K562 (cell line): ENCODE results near the gene TLR5. TPM values are rescaled to one million over a fixed set of nuclear protein-coding genes. Genes with fewer than 3 reads are reported as not detected.

ENCODE experiments used
- ATF7 ChIP-seq: fragments of 450-650 bp; IDR thresholded peaks from 2 replicates; pipeline ENCODE4 v1.7.1; 2014; ENCODE audit warnings: mild to moderate bottlenecking, moderate library complexity
- C11orf30 ChIP-seq: fragments of 450-650 bp; IDR thresholded peaks from 2 replicates; pipeline ENCODE4 v1.6.1; 2016; ENCODE audit warnings: low read depth, mild to moderate bottlenecking
- EP400 ChIP-seq: fragments of 450-650 bp; IDR thresholded peaks from 2 replicates; pipeline ENCODE4 v1.6.1; 2017; ENCODE audit warnings: antibody characterized with exemption, mild to moderate bottlenecking, moderate library complexity
- ERF ChIP-seq: fragments of 450-650 bp; formaldehyde crosslinking; IDR thresholded peaks from 2 replicates; pipeline ENCODE4 v1.4.0; 2020; ENCODE audit warnings: mild to moderate bottlenecking, mixed read lengths
- HDGF ChIP-seq: fragments of 450-650 bp; IDR thresholded peaks from 2 replicates; pipeline ENCODE4 v1.6.1; 2016
- NBN ChIP-seq: fragments of 450-650 bp; IDR thresholded peaks from 2 replicates; pipeline ENCODE4 v1.6.1; 2016; ENCODE audit warnings: low read depth, mild to moderate bottlenecking
- NR2F6 ChIP-seq: fragments of 450-650 bp; formaldehyde crosslinking; IDR thresholded peaks from 2 replicates; pipeline ENCODE4 v1.4.0; 2020; ENCODE audit warnings: mild to moderate bottlenecking
- PML ChIP-seq: IDR thresholded peaks from 2 replicates; pipeline ENCODE4 v1.6.1; 2012; ENCODE audit warnings: low read length, inconsistent platforms
- RBFOX2 ChIP-seq: fragments of 200-400 bp; formaldehyde crosslinking; IDR thresholded peaks from 2 replicates; pipeline ENCODE4 v1.6.1; 2017; ENCODE audit warnings: low read depth, mild to moderate bottlenecking, low read length, moderate library complexity
- RBM17 ChIP-seq: fragments of 200-400 bp; formaldehyde crosslinking; IDR thresholded peaks from 2 replicates; pipeline ENCODE4 v1.6.1; 2017; ENCODE audit warnings: low read depth, mild to moderate bottlenecking, low read length, borderline replicate concordance
- SETDB1 ChIP-seq: IDR thresholded peaks from one replicate; pipeline ENCODE4 v1.6.1; 2012; ENCODE audit warnings: low read length, control low read depth, inconsistent platforms
- ZBED1 ChIP-seq: IDR thresholded peaks from 2 replicates; pipeline ENCODE4 v1.6.1; 2014
- ZC3H8 ChIP-seq: fragments of 450-650 bp; IDR thresholded peaks from 2 replicates; pipeline ENCODE4 v1.6.1; 2017
- ZFP30 ChIP-seq: fragments of 250-450 bp; sonication (Bioruptor Pico); IDR thresholded peaks from 2 replicates; pipeline ENCODE4 v1.8.0; 2022; ENCODE audit warnings: moderate library complexity, mild to moderate bottlenecking, inconsistent platforms, borderline replicate concordance
- ZNF175 ChIP-seq: fragments of 200-800 bp; sonication (Bioruptor generic); IDR thresholded peaks from 2 replicates; pipeline ENCODE4 v1.6.1; 2016; ENCODE audit warnings: low read depth, mild to moderate bottlenecking, missing genetic modification characterization, missing compliant biosample characterization
- ZNF217 ChIP-seq: sonication (generic); formaldehyde crosslinking; IDR thresholded peaks from 2 replicates; pipeline ENCODE4 v1.8.0; 2022; ENCODE audit warnings: mild to moderate bottlenecking, missing genetic modification reagents
- ZNF695 ChIP-seq: fragments of 450-650 bp; formaldehyde crosslinking; IDR thresholded peaks from 2 replicates; pipeline ENCODE4 v1.4.0; 2020; ENCODE audit warnings: mild to moderate bottlenecking, moderate library complexity
- ZNF707 ChIP-seq: fragments of 250-450 bp; sonication (Bioruptor Pico); conservative IDR thresholded peaks from 2 replicates; pipeline ENCODE4 v1.8.0; 2022; ENCODE audit warnings: inconsistent platforms, mild to moderate bottlenecking, moderate library complexity
- ZNF785 ChIP-seq: fragments of 250-450 bp; sonication (Bioruptor Pico); IDR thresholded peaks from 2 replicates; pipeline ENCODE4 v1.4.0; 2020; ENCODE audit warnings: mild to moderate bottlenecking
- polyA plus RNA-seq, 8 experiments: library from polyadenylated mRNA; depleted of rRNA in 4 of 8; stranded (reverse) in 5 of 8; unstranded in 3 of 8; fragments of >200 nt; fragmentation: Nextera tagmentation in 2 of 8; fragmentation: Illumina TruSeq in 1 of 8; extraction: Ambion mirVana in 2 of 8; extraction: Trizol in 1 of 8; gene quantifications; 2 replicates each; pipeline versions ENCODE4 v1.2.1 to v1.2.3, GENCODE V29; 2011 to 2014; ENCODE audit warnings: inconsistent platforms in 1 of 8, missing spikeins in 1 of 8
- total RNA-seq, 7 experiments: library from RNA; depleted of rRNA in 6 of 7; stranded (reverse); fragments of >200 nt in 6 of 7; fragmentation: Illumina TruSeq in 2 of 7; extraction: Trizol in 2 of 7; gene quantifications; 2 replicates each; pipeline versions ENCODE4 v1.2.1 to v1.2.3, GENCODE V29; 2011 to 2021; ENCODE audit warnings: low replicate concordance in 1 of 7
- TF ChIP-seq, protein P1 (sequence below): fragments of 450-650 bp; IDR thresholded peaks from 2 replicates; pipeline ENCODE4 v1.6.1; 2016
- TF ChIP-seq, protein P2 (sequence below): sonication (generic); formaldehyde crosslinking; IDR thresholded peaks from 2 replicates; pipeline ENCODE4 v1.4.0; 2020; ENCODE audit warnings: mild to moderate bottlenecking, missing genetic modification reagents
- TF ChIP-seq, protein P3 (sequence below), 2 experiments: fragments of 450-650 bp; conservative IDR thresholded peaks; 2 replicates each; pipeline ENCODE4 v1.6.1; 2017; ENCODE audit warnings: mild to moderate bottlenecking in 2 of 2, moderate library complexity in 2 of 2
- TF ChIP-seq, protein P4 (sequence below), 2 experiments: IDR thresholded peaks in 1 of 2; conservative IDR thresholded peaks in 1 of 2; 2 replicates each; pipeline ENCODE4 v1.6.1; 2016; ENCODE audit warnings: low read depth in 2 of 2, mild to moderate bottlenecking in 1 of 2, missing compliant biosample characterization in 1 of 2, missing genetic modification characterization in 1 of 2, moderate library complexity in 1 of 2

The TLR5 gene
- total and polyA plus RNA-seq, 9 of the 15 experiments (the other 6 are each of a cell fraction or from before 2014, with no cell fraction given) = 0.93 to 7.4 (median 1.9) TPM

DNA sequence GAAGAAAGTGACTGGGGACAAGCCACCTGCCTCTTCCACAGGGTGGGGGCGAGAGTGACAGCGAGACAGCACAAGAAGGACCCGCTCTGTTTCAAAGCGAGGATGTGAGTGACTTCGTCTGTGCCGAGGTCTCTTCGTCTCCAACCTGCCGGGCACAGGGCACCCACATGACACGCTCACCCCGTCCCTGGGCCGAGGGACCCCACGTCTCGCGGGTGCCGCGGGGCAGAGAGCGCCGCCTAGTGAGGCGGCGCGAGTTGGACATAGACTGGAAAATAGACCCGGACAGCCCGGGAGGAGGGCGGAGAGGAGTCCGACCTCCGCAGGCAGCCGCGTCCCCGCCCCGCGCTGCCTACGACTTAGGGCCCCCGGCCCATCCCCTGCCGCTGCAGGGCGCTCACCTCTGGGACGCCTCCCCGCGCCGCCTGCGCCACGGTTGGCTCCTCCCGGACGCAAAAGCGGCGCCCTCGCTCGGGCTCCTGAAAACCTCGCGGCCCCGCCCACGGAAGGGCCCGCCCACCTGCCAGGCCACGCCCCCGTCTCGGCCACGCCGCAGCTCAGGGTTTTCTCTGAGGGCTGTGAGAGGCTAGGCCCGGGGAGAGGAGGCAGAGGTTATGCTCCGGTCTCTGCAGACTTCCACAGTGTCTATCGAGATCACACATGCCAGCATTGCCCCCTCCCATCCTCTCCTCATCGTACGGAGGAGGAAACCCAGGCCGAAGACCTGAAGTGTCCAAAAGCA is at the start of gene TLR5 (continued):
- no peak for TF ChIP-seq NR2F6 (CRISPR knock-in tag)
- TF ChIP-seq ZNF785 = no peak
- TF ChIP-seq ZC3H8 = no peak; the same call in 1 of the 2 replicates
- TF ChIP-seq RBFOX2 = peak; percentile 87
- TF ChIP-seq SETDB1 = no peak
- no peak for TF ChIP-seq RBM17
- peak; percentile 58; the same call in 1 of the 2 replicates for TF ChIP-seq EP400
- TF ChIP-seq, protein P1, sequence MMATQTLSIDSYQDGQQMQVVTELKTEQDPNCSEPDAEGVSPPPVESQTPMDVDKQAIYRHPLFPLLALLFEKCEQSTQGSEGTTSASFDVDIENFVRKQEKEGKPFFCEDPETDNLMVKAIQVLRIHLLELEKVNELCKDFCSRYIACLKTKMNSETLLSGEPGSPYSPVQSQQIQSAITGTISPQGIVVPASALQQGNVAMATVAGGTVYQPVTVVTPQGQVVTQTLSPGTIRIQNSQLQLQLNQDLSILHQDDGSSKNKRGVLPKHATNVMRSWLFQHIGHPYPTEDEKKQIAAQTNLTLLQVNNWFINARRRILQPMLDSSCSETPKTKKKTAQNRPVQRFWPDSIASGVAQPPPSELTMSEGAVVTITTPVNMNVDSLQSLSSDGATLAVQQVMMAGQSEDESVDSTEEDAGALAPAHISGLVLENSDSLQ = peak; percentile 66
- TF ChIP-seq, protein P2, sequence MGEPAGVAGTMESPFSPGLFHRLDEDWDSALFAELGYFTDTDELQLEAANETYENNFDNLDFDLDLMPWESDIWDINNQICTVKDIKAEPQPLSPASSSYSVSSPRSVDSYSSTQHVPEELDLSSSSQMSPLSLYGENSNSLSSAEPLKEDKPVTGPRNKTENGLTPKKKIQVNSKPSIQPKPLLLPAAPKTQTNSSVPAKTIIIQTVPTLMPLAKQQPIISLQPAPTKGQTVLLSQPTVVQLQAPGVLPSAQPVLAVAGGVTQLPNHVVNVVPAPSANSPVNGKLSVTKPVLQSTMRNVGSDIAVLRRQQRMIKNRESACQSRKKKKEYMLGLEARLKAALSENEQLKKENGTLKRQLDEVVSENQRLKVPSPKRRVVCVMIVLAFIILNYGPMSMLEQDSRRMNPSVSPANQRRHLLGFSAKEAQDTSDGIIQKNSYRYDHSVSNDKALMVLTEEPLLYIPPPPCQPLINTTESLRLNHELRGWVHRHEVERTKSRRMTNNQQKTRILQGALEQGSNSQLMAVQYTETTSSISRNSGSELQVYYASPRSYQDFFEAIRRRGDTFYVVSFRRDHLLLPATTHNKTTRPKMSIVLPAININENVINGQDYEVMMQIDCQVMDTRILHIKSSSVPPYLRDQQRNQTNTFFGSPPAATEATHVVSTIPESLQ = peak; percentile 97
- TF ChIP-seq, protein P3, sequence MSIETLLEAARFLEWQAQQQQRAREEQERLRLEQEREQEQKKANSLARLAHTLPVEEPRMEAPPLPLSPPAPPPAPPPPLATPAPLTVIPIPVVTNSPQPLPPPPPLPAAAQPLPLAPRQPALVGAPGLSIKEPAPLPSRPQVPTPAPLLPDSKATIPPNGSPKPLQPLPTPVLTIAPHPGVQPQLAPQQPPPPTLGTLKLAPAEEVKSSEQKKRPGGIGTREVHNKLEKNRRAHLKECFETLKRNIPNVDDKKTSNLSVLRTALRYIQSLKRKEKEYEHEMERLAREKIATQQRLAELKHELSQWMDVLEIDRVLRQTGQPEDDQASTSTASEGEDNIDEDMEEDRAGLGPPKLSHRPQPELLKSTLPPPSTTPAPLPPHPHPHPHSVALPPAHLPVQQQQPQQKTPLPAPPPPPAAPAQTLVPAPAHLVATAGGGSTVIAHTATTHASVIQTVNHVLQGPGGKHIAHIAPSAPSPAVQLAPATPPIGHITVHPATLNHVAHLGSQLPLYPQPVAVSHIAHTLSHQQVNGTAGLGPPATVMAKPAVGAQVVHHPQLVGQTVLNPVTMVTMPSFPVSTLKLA (conservative IDR thresholded peaks at IDR 0.05) = peak; percentile 43 to 70
- TF ChIP-seq ZBED1 = no peak
- TF ChIP-seq C11orf30 = no peak
- no peak for TF ChIP-seq ZNF695
- no peak for TF ChIP-seq HDGF
- TF ChIP-seq ZNF217 (CRISPR knock-in tag) = peak; percentile 89
- TF ChIP-seq, protein P4, sequence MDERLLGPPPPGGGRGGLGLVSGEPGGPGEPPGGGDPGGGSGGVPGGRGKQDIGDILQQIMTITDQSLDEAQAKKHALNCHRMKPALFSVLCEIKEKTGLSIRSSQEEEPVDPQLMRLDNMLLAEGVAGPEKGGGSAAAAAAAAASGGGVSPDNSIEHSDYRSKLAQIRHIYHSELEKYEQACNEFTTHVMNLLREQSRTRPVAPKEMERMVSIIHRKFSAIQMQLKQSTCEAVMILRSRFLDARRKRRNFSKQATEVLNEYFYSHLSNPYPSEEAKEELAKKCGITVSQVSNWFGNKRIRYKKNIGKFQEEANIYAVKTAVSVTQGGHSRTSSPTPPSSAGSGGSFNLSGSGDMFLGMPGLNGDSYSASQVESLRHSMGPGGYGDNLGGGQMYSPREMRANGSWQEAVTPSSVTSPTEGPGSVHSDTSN (CRISPR knock-in tag; IDR thresholded peaks at IDR 0.05; ENCODE audit: low read depth) = no peak
- TF ChIP-seq, protein P4 (tag; conservative IDR thresholded peaks at IDR 0.05; ENCODE audit: low read depth) = no peak
- TF ChIP-seq PML = peak; percentile 28; the same call in 1 of the 2 replicates
- no peak for TF ChIP-seq NBN
- no peak for TF ChIP-seq ZFP30 (CRISPR knock-in tag)
- peak; percentile 79 for TF ChIP-seq ATF7
- TF ChIP-seq ZNF707 = no peak
- 0 out of 2 replicates have a peak, but pooled peaks have one; percentile 61 for TF ChIP-seq ZNF175 (CRISPR knock-in tag)
- no peak for TF ChIP-seq ERF (CRISPR knock-in tag)
